Measurements from ENCODE around the gene PDGFRB. TPM values are rescaled to one million over a fixed set of nuclear protein-coding genes. Genes with fewer than 3 reads are reported as not detected.

PDGFRB gene
- total RNA-seq, 2 experiments from 2014 or later = 0.14 to 1.0 TPM

DNA sequence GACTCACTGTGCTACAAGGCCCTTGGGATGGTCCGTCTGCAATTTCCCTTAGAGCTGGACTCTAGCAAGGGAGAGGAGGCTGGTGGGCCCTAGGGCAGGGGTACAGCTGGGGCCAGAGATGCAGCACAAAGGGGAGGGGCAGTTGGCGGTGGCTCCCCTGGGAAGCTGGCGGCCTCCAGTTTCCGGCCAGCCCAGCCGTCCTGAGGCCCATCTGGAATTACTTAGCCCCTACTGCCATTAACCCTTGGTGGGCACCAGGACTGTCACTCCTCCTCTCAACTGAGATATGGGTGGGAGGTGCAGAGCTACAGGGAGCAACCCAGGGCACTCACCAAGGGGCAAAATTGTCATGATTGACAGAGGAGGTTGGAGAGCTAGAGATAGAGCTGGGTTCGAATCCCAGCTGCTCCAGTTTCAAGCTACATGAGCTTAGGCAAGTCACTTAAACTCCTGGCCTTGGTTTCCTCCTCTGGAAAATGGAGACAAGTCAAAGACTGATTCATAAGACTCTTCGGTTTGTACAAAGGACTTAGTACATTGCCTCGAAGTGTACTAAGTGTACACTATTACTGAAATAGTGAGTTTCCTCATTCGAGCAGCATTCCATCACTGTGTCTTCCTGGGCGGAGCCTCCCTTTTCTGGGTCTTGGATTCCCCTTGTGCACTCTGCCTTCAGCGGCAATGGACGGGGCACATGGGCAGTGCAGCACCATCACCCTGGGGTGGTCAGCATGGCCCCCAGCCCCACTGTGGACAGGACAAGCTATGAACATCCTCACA, 2.7 kb upstream of the PDGFRB start:
- H3K9me3 Mint-ChIP-seq = no peaks in the 10 kb centered on the region
- H3K36me3 Mint-ChIP-seq (ENCODE audit: low read depth) = no peaks in the 10 kb centered on the region
- no peak overlapping the region for H3K27ac Mint-ChIP-seq
- peaks cover 5% of the 10 kb centered on the region for H3K4me1 Mint-ChIP-seq (ENCODE audit: low read depth)
- peaks cover 14% of the 10 kb centered on the region for H3K27me3 Mint-ChIP-seq (ENCODE audit: low read depth)
- CTCF ChIA-PET = interaction anchor here (0.6 to 1.7 kb wide), 4 partner anchors 60 to 193 kb away, joined by 3 to 9 read pairs (median 4); no protein-coding TSS in a partner anchor
- H3K4me3 Mint-ChIP-seq = no peak overlapping the region
- intact Hi-C loops (cut with micrococcal nuclease) = no loop called here
- DNase-seq = no peak

DNA sequence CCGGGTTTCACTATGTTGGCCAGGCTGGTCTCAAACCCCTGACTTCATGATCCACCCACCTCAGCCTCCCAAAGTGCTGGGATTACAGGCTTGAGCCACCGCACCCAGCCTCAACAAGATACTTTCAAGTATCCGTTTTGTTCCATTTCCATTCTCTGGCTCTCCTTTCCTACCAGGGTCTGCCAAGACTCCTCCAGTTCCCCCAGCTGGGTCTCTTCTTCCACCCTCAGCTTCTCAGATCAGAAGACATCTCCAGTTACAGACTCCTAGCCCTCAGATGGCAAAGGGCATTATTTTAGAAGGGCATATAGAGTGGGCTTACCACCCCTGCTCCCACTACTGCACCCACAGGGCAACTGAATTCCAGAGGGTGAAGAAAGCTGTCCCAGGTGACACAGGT, 1.5 kb upstream of the PDGFRB start:
- CTCF ChIA-PET = interaction anchor here (0.5 to 1.7 kb wide), 5 partner anchors 61 to 243 kb away, joined by 3 to 9 read pairs (median 3); no protein-coding TSS in a partner anchor
- H3K9me3 Mint-ChIP-seq = no peaks in the 10 kb centered on the region
- no peak for DNase-seq
- no peak overlapping the region for H3K4me3 Mint-ChIP-seq
- H3K4me1 Mint-ChIP-seq (ENCODE audit: low read depth) = peaks cover 5% of the 10 kb centered on the region
- peaks cover 14% of the 10 kb centered on the region for H3K27me3 Mint-ChIP-seq (ENCODE audit: low read depth)
- intact Hi-C loops (cut with micrococcal nuclease) = no loop called here
- no peaks in the 10 kb centered on the region for H3K36me3 Mint-ChIP-seq (ENCODE audit: low read depth)
- no peak overlapping the region for H3K27ac Mint-ChIP-seq

DNA sequence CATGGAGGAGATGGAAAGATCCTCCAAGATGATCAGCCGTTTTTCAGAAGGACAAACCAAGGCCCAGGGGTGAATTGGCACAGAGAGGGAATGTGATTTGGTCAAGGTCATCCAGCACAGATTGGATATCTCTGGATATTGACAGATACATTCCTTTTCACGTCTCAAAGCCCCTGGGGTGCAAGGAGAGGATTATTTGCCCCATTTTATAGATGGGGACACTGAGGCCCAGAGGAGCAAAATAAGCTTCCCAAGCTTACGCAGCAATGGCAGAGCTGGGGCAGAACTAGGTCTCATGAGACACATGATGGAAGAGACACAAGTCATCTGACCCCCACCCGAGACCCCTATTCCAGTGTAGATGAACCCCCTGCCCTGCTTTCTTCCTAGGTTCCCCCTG, 895 bp upstream of the PDGFRB start:
- Mint-ChIP-seq H3K27ac (no peak overlapping the region), H3K4me1 (ENCODE audit: low read depth) (peaks cover 5% of the 10 kb centered on the region), H3K36me3 (ENCODE audit: low read depth) (no peaks in the 10 kb centered on the region), H3K27me3 (ENCODE audit: low read depth) (peaks cover 14% of the 10 kb centered on the region), H3K9me3 (no peaks in the 10 kb centered on the region), H3K4me3 (no peak overlapping the region)
- CTCF ChIA-PET = interaction anchor here (0.5 to 0.9 kb wide), 3 partner anchors 79 to 244 kb away, joined by 3 to 5 read pairs (median 3); no protein-coding TSS in a partner anchor
- intact Hi-C loops (cut with micrococcal nuclease) = no loop called here
- DNase-seq = no peak

GRCh38 chr5:150156027-150156368, 353 bp upstream of the PDGFRB start:
- Mint-ChIP-seq H3K4me1 (ENCODE audit: low read depth) (peaks cover 5% of the 10 kb centered on the region), H3K36me3 (ENCODE audit: low read depth) (no peaks in the 10 kb centered on the region), H3K27ac (no peak overlapping the region), H3K27me3 (ENCODE audit: low read depth) (peaks cover 14% of the 10 kb centered on the region), H3K4me3 (peak overlapping the region; percentile 58), H3K9me3 (no peaks in the 10 kb centered on the region)
- CTCF ChIA-PET = no interaction called here
- no peak for DNase-seq
- intact Hi-C loops (cut with micrococcal nuclease) = no loop called here

DNA sequence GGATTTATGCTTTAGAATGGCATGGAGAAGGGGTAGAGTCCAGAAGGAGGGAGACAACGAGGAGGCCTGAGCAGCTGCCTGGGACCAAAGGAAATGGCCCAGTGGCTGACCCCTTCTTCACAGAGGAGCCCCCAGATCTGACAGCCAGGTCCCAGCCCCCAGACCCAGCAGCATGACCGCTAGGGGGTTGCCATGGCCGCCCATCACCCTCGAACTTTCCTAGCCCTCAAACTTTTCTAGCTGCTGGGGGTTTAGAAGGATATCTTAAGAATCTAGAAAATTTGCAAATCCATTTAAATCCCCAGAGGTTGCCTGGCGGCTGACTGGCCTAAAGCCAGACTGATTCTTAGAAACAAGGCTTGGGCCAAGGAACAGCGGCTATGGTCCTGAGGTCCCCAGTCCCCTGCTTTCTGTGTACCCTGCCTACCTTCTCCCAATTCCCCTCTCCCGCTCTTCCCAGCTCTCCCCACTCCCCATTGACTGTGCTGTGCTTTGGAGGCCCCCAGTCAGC, 972 bp downstream of the PDGFRB start:
- H3K27ac Mint-ChIP-seq = no peak overlapping the region

GRCh38 chr5:150153957-150154617, 1.6 kb downstream of the PDGFRB start:
- DNase-seq = no peak
- Mint-ChIP-seq H3K4me1 (ENCODE audit: low read depth) (peaks cover 5% of the 10 kb centered on the region), H3K4me3 (no peak overlapping the region), H3K9me3 (no peaks in the 10 kb centered on the region), H3K36me3 (ENCODE audit: low read depth) (no peaks in the 10 kb centered on the region), H3K27ac (no peak overlapping the region), H3K27me3 (ENCODE audit: low read depth) (peaks cover 14% of the 10 kb centered on the region)
- CTCF ChIA-PET = interaction anchor here (0.7 kb wide), 1 partner anchor 197 kb away, joined by 3 read pairs; no protein-coding TSS in a partner anchor
- intact Hi-C loops (cut with micrococcal nuclease) = no loop called here

More for the DNA sequence above, 972 bp downstream of the PDGFRB start:
- H3K4me3 Mint-ChIP-seq = no peak overlapping the region
- H3K4me1 Mint-ChIP-seq (ENCODE audit: low read depth) = peaks cover 5% of the 10 kb centered on the region
- CTCF ChIA-PET = no interaction called here
- H3K9me3 Mint-ChIP-seq = no peaks in the 10 kb centered on the region
- intact Hi-C loops (cut with micrococcal nuclease) = no loop called here
- DNase-seq = no peak
- no peaks in the 10 kb centered on the region for H3K36me3 Mint-ChIP-seq (ENCODE audit: low read depth)
- peaks cover 14% of the 10 kb centered on the region for H3K27me3 Mint-ChIP-seq (ENCODE audit: low read depth)

DNA sequence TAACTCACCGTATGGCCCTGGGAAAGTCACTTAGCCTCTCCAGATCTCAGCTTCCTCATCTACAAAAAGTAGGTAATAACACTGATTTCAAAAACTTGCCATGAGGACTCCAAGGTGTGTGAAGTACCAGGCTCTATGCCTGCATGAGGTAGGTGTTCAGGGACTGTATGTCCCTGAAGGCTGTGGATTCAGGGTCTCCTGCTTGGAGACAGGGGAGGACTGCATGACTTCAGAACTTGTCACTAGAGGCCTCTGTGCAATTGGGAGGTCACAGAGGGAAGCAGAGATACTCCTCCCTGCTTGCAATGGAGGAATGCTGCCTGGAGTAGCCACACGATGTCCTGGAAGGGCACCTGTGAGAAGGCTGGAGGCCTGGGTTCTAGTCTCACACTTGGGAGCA, 2.2 kb downstream of the PDGFRB start:
- no peak overlapping the region for H3K27ac Mint-ChIP-seq
- peaks cover 5% of the 10 kb centered on the region for H3K4me1 Mint-ChIP-seq (ENCODE audit: low read depth)
- intact Hi-C loops (cut with micrococcal nuclease) = no loop called here
- H3K27me3 Mint-ChIP-seq (ENCODE audit: low read depth) = peaks cover 11% of the 10 kb centered on the region
- CTCF ChIA-PET = interaction anchor here (0.7 kb wide), 2 partner anchors 101 to 198 kb away, joined by 3 read pairs; no protein-coding TSS in a partner anchor
- no peaks in the 10 kb centered on the region for H3K9me3 Mint-ChIP-seq
- no peak for DNase-seq
- no peak overlapping the region for H3K4me3 Mint-ChIP-seq
- no peaks in the 10 kb centered on the region for H3K36me3 Mint-ChIP-seq (ENCODE audit: low read depth)

- DNase-seq = no peak
- peaks cover 5% of the 10 kb centered on the region for H3K4me1 Mint-ChIP-seq (ENCODE audit: low read depth)
- H3K36me3 Mint-ChIP-seq (ENCODE audit: low read depth) = no peaks in the 10 kb centered on the region
- intact Hi-C loops (cut with micrococcal nuclease) = no loop called here
- peaks cover 11% of the 10 kb centered on the region for H3K27me3 Mint-ChIP-seq (ENCODE audit: low read depth)
- CTCF ChIA-PET = interaction anchor here (0.7 to 1.2 kb wide), 2 partner anchors 15 to 102 kb away, joined by 3 to 7 read pairs; no protein-coding TSS in a partner anchor
- no peaks in the 10 kb centered on the region for H3K9me3 Mint-ChIP-seq
- no peak overlapping the region for H3K27ac Mint-ChIP-seq
- no peak overlapping the region for H3K4me3 Mint-ChIP-seq
Measured at GRCh38 chr5:150152636-150153462, 2.8 kb downstream of the PDGFRB start.

- H3K36me3 Mint-ChIP-seq (ENCODE audit: low read depth) = no peaks in the 10 kb centered on the region
- CTCF ChIA-PET = interaction anchor here (1.4 kb wide), 1 partner anchor 13 kb away, joined by 3 read pairs; no protein-coding TSS in a partner anchor
- H3K27ac Mint-ChIP-seq = no peak overlapping the region
- no peak for DNase-seq
- no peak overlapping the region for H3K4me3 Mint-ChIP-seq
- no peaks in the 10 kb centered on the region for H3K27me3 Mint-ChIP-seq (ENCODE audit: low read depth)
- H3K4me1 Mint-ChIP-seq (ENCODE audit: low read depth) = no peaks in the 10 kb centered on the region
- intact Hi-C loops (cut with micrococcal nuclease) = no loop called here
- no peaks in the 10 kb centered on the region for H3K9me3 Mint-ChIP-seq
Measured at GRCh38 chr5:150149618-150150017, 6.0 kb downstream of the PDGFRB start.

DNA sequence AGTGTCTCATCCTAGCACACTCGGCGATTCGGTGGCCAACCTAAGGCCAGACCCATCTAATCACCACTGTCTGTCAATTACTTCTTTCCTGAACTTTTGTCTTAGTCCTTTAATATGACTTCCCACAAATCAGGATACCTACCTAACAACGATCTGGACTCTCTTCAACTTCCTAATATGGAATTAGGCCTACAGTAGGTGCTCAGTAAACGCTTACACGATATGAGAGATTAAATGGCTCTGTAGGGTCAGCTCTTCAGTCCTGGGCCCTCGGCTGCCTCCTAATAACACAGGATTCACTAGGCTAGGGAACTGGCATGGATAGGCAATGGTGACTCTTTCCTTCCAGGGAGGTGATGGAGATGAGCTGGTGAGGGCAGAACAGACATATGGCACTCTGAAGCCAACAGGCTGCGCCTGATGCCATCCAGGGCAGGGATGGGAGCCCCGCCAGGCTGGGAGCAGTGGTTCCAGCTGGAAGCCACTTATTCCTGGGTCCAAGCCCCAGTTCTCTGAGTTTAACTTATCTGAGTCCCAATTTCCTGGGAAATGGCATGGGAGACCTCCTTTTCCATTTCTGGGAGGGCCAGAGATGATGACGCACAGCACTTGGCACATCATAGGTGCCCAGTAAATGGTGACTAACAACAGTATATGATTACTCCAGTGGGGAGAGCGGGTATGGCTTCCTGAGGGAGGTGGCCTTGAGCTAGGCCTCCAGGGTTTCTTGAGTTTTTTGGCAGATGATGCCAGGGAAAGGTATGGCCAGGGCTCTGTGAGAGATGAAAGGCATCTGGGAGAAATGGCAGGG, 7.3 kb downstream of the PDGFRB start:
- CTCF ChIA-PET = interaction anchor here (1.0 to 1.4 kb wide), 2 partner anchors 14 to 18 kb away, joined by 3 read pairs; no protein-coding TSS in a partner anchor

DNA sequence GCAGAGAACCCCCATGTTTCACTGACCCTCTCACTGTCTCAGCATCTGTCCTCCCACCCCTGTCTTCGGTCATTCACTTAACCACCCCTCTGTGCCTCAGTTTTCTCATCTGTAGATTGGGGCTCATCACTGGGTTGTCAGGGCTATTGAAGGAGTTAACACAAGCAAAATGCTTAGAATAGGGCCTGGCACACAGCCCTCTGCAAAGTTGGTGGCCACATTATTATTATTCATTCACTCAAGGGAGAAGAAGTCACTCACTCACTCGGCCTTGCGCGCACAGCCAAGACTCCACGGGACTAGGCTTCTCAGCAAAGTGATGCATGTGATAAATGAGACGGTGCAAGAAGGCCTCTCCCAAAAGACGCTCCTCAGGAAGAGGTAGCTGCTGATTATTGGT, 8.0 kb downstream of the PDGFRB start:
- Mint-ChIP-seq H3K4me1 (ENCODE audit: low read depth) (no peaks in the 10 kb centered on the region), H3K4me3 (no peak overlapping the region), H3K9me3 (no peaks in the 10 kb centered on the region), H3K36me3 (ENCODE audit: low read depth) (no peaks in the 10 kb centered on the region), H3K27me3 (ENCODE audit: low read depth) (no peaks in the 10 kb centered on the region), H3K27ac (no peak overlapping the region)
- CTCF ChIA-PET = interaction anchor here (1.0 kb wide), 1 partner anchor 17 kb away, joined by 3 read pairs; no protein-coding TSS in a partner anchor
- intact Hi-C loops (cut with micrococcal nuclease) = no loop called here
- DNase-seq = no peak

More for the DNA sequence above, 7.3 kb downstream of the PDGFRB start:
- Mint-ChIP-seq H3K36me3 (ENCODE audit: low read depth) (no peaks in the 10 kb centered on the region), H3K4me1 (ENCODE audit: low read depth) (no peaks in the 10 kb centered on the region), H3K27ac (no peak overlapping the region), H3K9me3 (no peaks in the 10 kb centered on the region), H3K4me3 (no peak overlapping the region), H3K27me3 (ENCODE audit: low read depth) (no peaks in the 10 kb centered on the region)
- intact Hi-C loops (cut with micrococcal nuclease) = no loop called here
- no peak for DNase-seq
